Osteocyte (in vitro differentiated cells): ENCODE measurements around the gene PPP1R27. TPM values are rescaled to one million over a fixed set of nuclear protein-coding genes. Genes with fewer than 3 reads are reported as not detected.

Experiments used
- DNase-seq: peaks from one replicate; pipeline ENCODE4 v3.0.0; 2021; ENCODE audit warnings: mixed read lengths; ENCODE audit not compliant: unreplicated experiment; ENCODE audit errors: extremely low spot score
- H3K27ac Mint-ChIP-seq: one replicate; pipeline ENCODE4 v1.8.0; 2021; ENCODE audit warnings: mild to moderate bottlenecking, mixed read lengths; ENCODE audit not compliant: unreplicated experiment
- H3K27me3 Mint-ChIP-seq: one replicate; pipeline ENCODE4 v1.8.0; 2021; ENCODE audit warnings: mixed read lengths; ENCODE audit not compliant: unreplicated experiment
- H3K36me3 Mint-ChIP-seq: one replicate; pipeline ENCODE4 v1.8.0; 2021; ENCODE audit warnings: mixed read lengths; ENCODE audit not compliant: unreplicated experiment
- H3K4me1 Mint-ChIP-seq: one replicate; pipeline ENCODE4 v1.8.0; 2021; ENCODE audit warnings: mixed read lengths; ENCODE audit not compliant: unreplicated experiment
- H3K4me3 Mint-ChIP-seq: one replicate; pipeline ENCODE4 v1.8.0; 2021; ENCODE audit warnings: mild to moderate bottlenecking, moderate library complexity, mixed read lengths; ENCODE audit not compliant: unreplicated experiment
- H3K9me3 Mint-ChIP-seq: one replicate; pipeline ENCODE4 v1.8.0; 2021; ENCODE audit warnings: mixed read lengths; ENCODE audit not compliant: unreplicated experiment
- total RNA-seq: library from RNA; stranded (reverse); gene quantifications from 2 replicates; pipeline ENCODE4 v1.2.1, GENCODE V29; 2021
- TF ChIP-seq, protein P1 (sequence below): fragments of 200-600 bp; sonication (generic); IDR thresholded peaks from 2 replicates; pipeline ENCODE4 v1.5.0; 2021; ENCODE audit warnings: antibody characterized with exemption, mild to moderate bottlenecking, moderate library complexity

Gene PPP1R27
- total RNA-seq, 1 donor from 2014 or later: 0.62 TPM

DNA sequence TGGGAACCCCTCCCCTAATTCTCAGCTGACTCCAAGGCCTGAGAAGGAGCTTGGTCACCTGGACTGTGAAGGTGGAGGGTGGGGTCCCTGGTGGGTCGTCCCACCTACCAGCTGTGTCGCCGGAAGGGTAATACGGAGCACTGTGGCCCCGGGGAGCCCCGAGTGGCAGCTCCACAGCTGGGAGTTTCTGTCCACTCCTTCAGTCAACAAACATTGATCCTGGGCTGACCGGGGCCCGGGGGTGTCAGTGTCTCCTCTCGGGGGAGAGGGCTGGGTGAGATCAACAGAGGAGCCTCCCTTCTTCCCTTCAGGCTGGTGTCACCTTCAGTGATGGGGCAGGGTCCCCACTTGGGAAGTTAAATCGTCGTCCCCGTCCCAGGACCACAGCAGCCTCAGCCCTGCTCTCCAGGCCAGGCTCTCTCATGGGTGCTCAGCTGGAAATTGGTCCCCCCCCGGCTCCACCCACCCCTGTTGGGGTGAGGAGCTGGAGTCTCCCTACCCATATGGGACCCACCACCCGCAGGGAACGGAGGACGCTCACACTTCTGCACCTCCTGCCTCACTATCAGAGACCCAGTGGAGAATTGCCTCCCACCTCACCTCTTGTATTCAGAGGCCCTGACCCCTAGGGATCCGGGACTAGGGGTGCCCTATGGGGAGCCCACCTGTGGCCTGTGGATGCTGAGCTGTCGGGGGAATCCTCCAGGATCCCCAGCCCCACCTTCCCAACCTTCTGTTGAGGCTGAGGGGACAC, 29.0 kb downstream of the PPP1R27 start:
- no peak for DNase-seq
- Mint-ChIP-seq H3K27ac (no peak overlapping the region), H3K27me3 (peaks cover 26% of the 10 kb centered on the region), H3K36me3 (no peaks in the 10 kb centered on the region), H3K4me1 (peaks cover 2% of the 10 kb centered on the region), H3K9me3 (no peaks in the 10 kb centered on the region), H3K4me3 (no peak overlapping the region)
- TF ChIP-seq, protein P1, sequence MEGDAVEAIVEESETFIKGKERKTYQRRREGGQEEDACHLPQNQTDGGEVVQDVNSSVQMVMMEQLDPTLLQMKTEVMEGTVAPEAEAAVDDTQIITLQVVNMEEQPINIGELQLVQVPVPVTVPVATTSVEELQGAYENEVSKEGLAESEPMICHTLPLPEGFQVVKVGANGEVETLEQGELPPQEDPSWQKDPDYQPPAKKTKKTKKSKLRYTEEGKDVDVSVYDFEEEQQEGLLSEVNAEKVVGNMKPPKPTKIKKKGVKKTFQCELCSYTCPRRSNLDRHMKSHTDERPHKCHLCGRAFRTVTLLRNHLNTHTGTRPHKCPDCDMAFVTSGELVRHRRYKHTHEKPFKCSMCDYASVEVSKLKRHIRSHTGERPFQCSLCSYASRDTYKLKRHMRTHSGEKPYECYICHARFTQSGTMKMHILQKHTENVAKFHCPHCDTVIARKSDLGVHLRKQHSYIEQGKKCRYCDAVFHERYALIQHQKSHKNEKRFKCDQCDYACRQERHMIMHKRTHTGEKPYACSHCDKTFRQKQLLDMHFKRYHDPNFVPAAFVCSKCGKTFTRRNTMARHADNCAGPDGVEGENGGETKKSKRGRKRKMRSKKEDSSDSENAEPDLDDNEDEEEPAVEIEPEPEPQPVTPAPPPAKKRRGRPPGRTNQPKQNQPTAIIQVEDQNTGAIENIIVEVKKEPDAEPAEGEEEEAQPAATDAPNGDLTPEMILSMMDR: no peak

DNA sequence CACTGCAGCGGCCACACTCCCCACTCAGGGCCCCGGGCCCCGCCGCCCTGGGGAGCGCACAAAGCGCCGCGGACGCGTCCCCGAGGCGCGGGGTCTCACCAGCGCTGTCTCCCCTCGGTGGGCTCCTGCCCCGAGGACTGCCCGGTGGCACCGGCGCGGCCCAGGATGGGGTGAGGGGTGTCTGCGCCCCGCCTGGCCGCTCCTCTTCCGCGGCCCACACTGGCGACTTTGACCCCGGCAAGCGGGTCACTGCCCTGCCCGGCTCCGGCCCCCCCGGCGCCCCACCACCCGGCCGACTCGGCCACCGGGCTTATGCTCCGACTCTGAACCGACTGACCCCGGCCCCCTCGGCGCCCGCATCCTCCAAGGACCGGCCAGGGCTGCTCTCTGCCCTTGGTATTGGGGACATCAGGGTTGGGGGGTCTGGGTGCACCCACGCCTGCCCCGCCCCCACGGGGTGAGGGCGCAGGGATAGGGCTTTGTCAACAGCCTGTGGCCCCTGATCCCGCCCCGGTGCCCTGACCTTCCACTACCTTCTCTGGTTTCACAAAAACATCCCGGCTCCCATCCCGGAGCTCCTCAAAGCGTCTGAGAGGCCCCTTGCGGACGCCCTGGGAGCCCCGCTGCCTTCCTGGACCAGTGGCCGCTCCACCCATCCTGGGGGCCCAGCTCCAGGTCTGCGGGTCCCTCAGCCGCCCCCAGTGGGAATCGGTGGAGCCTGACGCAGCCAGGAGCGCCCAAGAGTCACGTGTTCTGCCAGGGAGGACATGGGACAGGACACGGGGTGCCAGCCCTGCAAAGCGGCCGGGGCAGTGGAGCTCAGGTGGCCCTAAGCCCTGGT, 30.1 kb downstream of the PPP1R27 start:
- TF ChIP-seq, protein P1: no peak
- H3K4me1 Mint-ChIP-seq: peaks cover 2% of the 10 kb centered on the region
- peaks cover 31% of the 10 kb centered on the region for H3K27me3 Mint-ChIP-seq
- H3K36me3 Mint-ChIP-seq: no peaks in the 10 kb centered on the region
- no peak for DNase-seq
- peak overlapping the region; percentile 50 for H3K4me3 Mint-ChIP-seq
- H3K9me3 Mint-ChIP-seq: no peaks in the 10 kb centered on the region
- H3K27ac Mint-ChIP-seq: no peak overlapping the region

DNA sequence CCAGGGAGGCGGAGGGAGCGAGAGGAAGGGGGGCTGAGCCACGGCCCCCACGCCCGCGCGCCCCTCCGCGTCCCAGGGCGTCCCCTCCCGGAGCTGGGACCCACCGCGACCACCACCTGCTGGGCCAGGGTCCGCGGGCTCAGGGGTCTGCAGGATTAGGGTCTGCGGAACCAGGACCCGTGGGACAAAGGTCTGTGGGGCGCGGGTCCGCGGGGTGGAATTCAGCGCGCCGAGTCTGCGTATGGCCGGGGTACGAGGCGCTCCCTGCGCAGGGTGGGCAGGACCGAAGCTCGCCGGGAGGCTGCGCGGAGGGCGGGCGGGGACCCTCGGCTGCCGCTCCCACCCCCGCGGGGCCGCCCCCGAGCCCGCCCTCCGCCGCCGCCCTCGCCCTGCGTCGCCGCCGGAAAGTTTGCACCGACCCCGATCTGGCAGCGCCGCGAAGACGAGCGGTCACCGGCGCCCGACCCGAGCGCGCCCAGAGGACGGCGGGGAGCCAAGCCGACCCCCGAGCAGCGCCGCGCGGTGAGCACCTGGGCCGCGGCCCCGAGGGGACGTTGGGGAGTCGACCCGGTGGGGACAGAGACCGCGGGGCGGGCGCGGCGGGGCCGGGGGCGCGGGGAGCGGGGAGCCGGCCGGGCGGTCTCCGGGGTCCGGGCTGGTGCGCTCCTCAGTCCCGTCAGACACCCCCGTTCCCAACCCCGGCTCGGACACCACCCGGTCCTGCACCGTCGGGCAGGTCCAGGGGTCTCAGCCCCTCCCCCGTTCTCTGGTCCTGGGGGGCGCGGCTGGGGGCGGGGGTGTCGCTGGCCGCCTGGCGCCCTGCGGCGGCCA, 30.9 kb downstream of the PPP1R27 start, which contains the start of gene GCGR:
Gene GCGR (plus strand): TSS at position 423 of the 831 bp plus-strand sequence. CDS start 4,869 bp downstream, outside the sequence.
- peaks cover 28% of the 10 kb centered on the region for H3K27me3 Mint-ChIP-seq
- TF ChIP-seq, protein P1: no peak
- H3K4me3 Mint-ChIP-seq: peak within 1 kb of the TSS; percentile 50
- H3K27ac Mint-ChIP-seq: no peak within 1 kb of the TSS
- no peaks in the 10 kb centered on the region for H3K9me3 Mint-ChIP-seq
- no peaks in the 10 kb centered on the region for H3K36me3 Mint-ChIP-seq
- peaks cover 2% of the 10 kb centered on the region for H3K4me1 Mint-ChIP-seq
- DNase-seq: no peak

DNA sequence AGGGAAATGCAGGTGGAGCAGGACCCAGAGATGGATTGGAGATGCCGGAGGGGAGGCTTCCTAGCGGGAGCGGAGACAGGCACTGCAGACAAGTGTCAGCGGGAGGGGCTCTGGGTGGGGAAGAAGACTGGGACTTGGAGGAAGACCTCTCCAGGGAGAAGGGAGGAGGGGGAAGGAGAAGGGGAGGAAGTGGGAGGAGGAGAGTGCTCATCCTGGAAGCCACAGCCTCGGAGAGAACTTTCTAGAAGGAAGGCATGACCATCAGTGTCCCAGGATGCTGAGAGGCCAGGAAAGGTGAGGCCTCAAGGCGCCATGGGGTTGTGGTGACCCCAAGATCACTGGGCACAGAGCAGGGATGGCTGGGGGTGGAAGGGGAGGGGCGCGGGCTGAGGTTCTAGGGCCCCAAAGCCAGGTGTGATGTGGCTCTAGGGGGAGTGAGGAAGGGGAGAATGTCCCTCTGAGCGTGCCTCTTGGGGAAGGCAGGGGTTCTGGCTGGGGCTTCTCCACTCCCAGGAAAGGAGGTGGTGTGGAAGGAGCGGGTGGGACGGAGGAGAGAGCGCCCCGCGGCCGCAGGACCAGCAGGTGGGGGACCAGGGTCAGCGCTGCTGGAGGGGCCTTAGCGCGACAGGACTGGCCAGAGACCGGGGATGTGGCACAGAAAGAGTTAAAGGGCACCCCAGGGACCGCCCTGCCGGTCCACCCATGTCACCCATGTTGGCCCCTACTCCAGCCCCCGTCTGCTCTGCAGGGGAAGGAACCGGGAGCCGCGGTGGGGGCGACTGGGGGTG, 31.8 kb downstream of the PPP1R27 start:
- H3K36me3 Mint-ChIP-seq: no peaks in the 10 kb centered on the region
- H3K4me3 Mint-ChIP-seq: no peak overlapping the region
- peaks cover 2% of the 10 kb centered on the region for H3K4me1 Mint-ChIP-seq
- no peak for DNase-seq
- no peak overlapping the region for H3K27ac Mint-ChIP-seq
- no peaks in the 10 kb centered on the region for H3K9me3 Mint-ChIP-seq
- H3K27me3 Mint-ChIP-seq: peaks cover 26% of the 10 kb centered on the region
- TF ChIP-seq, protein P1: no peak
